GM19043 (cell line): ENCODE results near the gene ZMYND11.
"Not testable (repeated sequence)": the region's sequence is repeated elsewhere in the genome, so short reads cannot be mapped to it uniquely, and the experiment has no call there.

Experiments used
- ATAC-seq: cut with Tn5 transposase; IDR thresholded peaks from one replicate; pipeline ENCODE4 v1.9.1; 2021; ENCODE audit warnings: low read depth; ENCODE audit not compliant: unreplicated experiment

Gene ZMYND11

GRCh38 chr10:132946-133898 is 2.0 kb upstream of the ZMYND11 start:
- no peak for ATAC-seq

GRCh38 chr10:134247-135131 is 766 bp upstream of the ZMYND11 start:
- ATAC-seq: peak; percentile 43

GRCh38 chr10:135601-136464 is 578 bp downstream of the ZMYND11 start:
- peak; percentile 19 for ATAC-seq

- ATAC-seq: peak; percentile 9
Observed at GRCh38 chr10:136465-136762, 1.2 kb downstream of the ZMYND11 start.

GRCh38 chr10:137031-137430 is 1.8 kb downstream of the ZMYND11 start:
- ATAC-seq: no peak

DNA sequence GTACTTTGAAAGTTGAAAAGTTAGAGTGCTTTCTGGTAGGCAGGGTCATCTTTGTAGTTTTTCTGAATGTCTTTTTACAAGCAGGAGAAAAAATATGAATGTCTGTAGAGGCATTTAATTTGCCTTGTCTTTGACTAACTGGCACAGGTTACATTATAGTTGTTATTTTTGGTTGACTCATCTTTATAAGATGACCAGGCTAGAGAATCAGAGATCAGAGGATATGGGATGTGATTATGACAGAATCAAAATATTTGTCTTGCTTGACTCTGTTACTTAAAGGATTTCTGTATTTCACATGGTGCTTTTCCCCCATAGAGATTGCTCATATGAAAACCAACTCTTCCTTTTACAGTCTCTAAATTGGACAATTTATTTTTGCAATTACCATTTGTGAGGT is 2.4 kb downstream of the ZMYND11 start:
- ATAC-seq: no peak

- ATAC-seq: no peak
Observed at GRCh38 chr10:142371-142770, 7.1 kb downstream of the ZMYND11 start.

DNA sequence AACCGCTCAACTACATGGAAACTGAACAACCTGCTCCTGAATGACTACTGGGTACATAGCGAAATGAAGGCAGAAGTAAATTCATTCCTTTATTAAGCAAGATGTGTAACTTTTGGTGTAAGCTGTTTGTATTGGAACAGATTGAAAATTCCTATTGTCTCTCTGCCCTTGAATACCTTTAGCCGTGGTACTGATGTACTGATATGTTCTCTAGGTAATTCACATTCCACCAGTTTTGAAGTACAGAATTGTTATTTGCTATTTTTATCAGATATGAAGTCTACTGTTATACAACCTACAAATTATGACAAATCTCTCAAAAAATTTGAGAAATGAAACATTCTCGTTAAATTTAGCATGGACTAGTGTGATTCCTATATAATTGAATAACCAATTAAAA is 17.7 kb downstream of the ZMYND11 start:
- ATAC-seq: no peak

DNA sequence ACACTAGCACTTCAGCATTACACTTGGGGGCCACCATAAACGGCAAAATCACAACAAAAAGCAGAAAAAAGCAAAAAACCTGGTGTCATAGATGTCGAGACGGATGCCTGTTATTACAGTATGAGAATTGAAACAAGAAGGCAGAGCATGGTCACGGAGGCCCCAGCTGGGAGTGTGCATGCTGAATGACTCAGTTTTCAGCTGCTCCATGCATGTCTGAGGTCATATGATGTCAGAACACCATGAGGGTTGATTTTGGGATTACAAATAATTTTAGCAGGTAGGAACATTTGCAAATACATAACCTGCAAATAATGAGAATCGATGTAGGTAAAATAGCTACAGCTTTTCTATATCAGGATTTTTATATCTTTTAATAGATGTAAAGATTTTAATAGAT is 19.1 kb downstream of the ZMYND11 start:
- no peak for ATAC-seq

- no peak for ATAC-seq
Observed at GRCh38 chr10:167383-167782, 32.1 kb downstream of the ZMYND11 start.

DNA sequence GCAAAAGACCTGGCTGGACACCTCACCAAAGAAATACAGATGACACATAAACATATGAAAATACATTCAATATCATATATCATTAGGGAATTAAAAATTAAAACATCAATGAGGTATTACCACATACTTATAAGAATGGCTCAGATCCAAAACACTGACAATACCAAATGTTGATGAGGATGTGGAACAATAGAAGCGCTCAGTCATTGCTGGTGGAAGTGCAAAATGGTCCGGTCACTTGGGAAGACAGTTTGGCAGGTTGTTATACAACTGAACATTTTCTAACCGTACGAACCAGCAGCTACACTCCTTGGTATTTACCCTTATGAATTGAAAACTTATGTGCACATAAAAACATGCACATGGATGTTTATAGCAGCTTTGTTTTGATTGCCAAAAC is 38.5 kb downstream of the ZMYND11 start:
- no peak for ATAC-seq

DNA sequence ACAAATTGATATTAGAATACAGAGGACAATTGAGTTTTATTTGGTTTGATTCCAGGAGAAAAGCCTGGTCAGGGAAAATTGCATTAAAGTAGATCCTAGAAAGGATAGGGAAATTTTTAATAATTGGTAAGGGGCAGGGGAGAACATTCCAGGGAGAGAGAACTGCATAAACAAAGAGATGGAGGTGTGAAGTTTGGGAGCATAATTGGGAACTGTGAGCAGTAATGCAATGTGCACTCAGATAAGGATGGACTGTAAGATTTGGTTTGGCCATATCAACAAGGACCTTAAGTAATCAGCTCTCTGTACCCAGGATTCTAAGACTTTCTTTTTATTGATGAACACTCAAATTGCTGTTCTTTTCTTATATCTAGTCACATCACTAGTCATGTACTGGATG is 41.4 kb downstream of the ZMYND11 start:
- no peak for ATAC-seq

DNA sequence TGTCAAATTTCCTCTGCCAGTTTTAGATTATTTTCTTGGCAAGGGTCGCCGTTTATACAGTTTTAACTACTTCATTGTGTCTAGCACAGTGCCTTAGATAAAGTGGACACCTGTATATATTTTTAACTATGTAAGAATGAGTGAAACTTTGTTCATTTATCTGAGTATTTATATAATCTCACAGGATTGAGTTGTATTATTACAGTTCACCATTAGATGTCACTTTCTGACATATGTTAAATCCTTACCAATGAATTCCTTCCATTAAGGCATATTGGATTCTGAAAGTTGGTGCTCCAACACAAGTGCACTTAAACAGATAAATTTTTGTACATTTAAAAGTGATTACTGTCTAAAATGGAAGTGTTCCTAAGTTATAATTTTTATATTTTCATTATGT is 43.0 kb downstream of the ZMYND11 start:
- no peak for ATAC-seq

DNA sequence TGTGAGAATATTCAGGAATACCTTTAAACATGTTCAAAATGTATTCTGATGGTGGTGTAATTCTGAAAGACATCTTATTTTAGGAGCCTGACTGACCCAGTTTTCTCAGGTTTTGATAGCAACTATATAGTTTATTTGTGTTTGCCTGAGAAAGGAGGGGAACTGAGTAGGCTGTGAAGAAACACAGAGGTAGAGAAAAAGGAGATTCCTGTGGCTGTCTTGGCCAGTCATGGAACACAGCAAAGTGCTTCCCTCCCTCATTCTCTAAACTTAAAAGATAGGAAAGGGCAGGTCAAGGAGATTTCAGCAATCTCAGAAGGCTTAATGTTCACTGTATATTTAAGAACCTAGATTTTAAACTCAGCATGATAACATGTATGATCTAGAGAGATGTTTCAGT is 43.5 kb downstream of the ZMYND11 start:
- no peak for ATAC-seq

- ATAC-seq: no peak
Observed at GRCh38 chr10:182441-183201, 47.4 kb downstream of the ZMYND11 start.

GRCh38 chr10:184174-184573 is 48.9 kb downstream of the ZMYND11 start:
- ATAC-seq: no peak

- ATAC-seq: no peak
Observed at GRCh38 chr10:184911-185310, 49.7 kb downstream of the ZMYND11 start.

- ATAC-seq: not testable (repeated sequence)
Observed at GRCh38 chr10:185571-185970, 50.3 kb downstream of the ZMYND11 start.

GRCh38 chr10:186911-187310 is 51.7 kb downstream of the ZMYND11 start:
- no peak for ATAC-seq

DNA sequence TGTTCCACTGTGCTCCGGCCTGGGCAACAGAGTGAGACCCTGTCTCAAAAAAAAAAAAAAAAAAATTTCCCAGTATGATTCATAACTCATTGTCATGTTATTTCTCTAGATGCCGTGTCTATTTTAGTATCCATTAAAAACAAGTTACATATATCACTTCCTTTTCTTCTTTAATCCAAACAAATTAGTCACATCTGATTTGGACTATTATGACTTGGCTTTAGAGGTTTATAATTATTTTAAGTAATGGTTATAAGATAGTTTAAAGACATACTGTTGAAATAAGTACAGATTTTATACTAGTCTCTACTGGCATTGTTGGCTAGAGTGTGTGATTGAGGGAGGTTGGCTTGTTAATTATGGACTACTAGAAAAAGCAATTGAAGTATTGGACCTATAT is 53.3 kb downstream of the ZMYND11 start:
- ATAC-seq: no peak
